ENCODE data around the gene IGFBP3.
A peak's percentile ranks its signal among the peaks of the same experiment; 100 is the strongest.
"Not testable (repeated sequence)": the region's sequence is repeated elsewhere in the genome, so short reads cannot be mapped to it uniquely, and the experiment has no call there.

Gene IGFBP3, protein sequence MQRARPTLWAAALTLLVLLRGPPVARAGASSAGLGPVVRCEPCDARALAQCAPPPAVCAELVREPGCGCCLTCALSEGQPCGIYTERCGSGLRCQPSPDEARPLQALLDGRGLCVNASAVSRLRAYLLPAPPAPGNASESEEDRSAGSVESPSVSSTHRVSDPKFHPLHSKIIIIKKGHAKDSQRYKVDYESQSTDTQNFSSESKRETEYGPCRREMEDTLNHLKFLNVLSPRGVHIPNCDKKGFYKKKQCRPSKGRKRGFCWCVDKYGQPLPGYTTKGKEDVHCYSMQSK

DNA sequence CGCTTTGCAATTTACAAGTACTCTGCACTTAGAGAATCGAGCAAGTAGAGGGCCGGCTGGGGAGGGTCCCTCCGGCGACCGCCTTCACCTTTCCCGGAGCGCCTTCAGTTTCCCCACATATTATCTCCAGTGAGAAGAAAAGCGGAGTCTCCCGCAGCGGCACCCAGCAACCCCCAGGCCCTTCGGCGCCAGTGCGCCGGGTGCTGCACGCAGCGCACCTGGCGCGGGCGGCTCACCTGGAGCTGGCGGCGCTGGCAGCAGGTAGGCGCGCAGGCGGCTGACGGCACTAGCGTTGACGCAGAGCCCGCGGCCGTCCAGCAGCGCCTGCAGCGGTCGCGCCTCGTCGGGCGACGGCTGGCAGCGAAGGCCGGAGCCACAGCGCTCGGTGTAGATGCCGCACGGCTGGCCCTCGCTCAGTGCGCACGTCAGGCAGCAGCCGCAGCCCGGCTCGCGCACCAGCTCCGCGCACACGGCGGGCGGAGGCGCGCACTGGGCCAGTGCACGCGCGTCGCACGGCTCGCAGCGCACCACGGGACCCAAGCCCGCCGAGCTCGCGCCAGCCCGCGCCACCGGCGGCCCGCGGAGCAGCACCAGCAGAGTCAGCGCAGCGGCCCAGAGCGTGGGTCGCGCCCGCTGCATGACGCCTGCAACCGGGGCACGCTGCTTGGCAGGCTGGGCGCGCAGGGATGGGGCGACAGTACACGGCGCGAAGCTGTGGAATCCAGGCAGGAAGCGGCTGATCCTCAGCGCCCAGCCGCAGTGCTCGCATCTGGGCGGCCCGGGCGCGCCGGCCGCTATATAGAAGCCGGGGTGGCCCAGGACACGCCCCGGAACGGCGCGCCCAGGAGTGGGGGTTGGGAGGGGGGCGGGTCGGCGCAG lies at the start of gene IGFBP3:
TSS of gene IGFBP3 (minus strand) at position 771 of the 879 bp plus-strand sequence. CDS start at position 639, 132 bp downstream.
- peak; percentile 47 for DNase-seq (ENCODE audit: low spot score)

DNA sequence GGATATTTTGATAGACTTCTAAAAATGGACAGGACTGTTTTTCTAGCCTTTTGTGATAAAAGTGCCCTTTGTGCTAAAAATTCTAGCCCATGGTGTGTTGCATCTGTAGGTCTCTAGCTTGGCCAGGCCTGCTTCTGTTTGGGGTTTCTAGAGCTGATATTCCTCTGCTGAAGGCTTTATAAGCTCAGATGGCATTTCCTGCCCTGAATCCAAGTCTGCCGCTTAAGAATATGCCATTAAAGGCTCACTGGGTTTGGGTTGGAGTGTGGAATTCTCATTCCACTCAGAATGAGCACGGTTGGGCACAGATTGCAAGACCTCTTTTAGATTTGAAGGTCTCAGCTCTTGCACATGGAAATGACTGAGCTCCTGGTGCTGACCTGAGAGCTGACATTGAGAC lies 49.4 kb upstream of the IGFBP3 start:
- no peak for DNase-seq (ENCODE audit: low spot score)

DNA sequence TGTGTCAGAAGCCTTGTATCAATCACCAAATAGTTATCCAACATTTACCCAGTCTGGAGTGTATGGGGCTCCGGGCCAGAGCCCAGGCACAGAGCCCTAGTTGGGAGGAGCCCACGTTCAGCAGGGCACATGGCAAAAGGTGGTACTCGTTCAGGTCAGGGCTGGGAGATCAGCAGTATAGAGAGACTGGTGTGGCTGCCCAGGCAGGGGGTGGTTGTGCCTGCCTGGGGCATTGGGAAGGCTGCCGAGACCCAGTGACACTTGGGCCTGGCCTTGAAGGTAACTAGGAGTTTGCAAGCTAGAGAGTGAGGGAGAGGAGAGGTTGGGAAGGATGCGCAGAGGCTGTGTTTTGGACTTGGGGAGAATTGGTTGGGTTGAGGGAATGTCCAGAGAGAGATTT lies 48.9 kb upstream of the IGFBP3 start:
- no peak for DNase-seq (ENCODE audit: low spot score)

DNA sequence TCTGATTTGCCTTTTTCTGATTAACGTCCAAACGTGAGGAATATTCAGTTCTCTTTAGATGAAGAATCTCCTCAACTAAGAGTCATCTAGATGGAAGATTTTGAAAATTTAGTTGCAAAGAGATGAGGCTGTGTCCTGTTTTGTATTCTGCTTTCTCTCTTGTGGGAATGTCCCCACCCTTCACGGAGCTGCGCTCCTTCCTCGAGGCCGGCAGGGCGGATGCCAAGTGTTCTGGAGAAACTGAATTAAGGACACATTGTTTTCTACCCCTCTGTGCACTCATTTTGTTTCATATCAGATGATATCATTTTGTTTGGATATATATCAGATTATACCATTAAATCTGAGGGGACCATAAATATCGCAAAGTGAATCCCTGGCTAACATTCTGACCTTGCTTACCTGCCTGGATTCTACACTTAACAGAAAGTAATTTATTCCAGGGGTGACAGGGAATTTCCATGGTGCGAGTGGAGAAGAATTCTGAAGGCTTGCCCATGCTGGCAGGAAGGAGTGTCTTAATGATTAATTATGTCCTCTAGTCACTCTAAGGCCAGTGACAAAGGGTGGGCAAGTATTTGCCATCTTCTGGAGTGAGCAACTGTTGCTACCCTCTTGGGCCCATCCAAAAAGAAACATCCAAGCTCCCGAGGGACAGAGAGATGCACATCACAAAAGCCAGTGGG lies 47.9 kb upstream of the IGFBP3 start:
- DNase-seq (ENCODE audit: low spot score), result no peak

DNA sequence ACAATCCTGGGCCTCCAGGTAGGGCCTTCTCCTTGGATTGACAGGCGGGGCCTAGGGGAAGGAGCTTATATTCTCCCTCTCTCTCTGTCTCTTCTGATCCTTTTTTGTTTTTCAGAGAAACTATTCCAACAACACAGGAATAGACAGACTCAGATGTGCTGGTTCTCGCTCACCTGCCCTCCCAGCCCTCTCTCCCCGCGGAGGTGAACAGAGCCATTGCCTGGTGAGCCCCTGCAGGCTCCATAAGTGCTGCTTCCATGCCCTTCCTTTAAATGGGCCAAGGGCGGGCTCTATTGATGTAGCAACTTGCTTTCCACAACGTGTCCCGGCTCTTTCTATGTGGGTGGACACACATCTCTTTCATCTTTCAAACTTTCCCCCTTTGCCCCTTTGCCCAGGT lies 47.2 kb upstream of the IGFBP3 start:
- DNase-seq (ENCODE audit: low spot score), result no peak

DNA sequence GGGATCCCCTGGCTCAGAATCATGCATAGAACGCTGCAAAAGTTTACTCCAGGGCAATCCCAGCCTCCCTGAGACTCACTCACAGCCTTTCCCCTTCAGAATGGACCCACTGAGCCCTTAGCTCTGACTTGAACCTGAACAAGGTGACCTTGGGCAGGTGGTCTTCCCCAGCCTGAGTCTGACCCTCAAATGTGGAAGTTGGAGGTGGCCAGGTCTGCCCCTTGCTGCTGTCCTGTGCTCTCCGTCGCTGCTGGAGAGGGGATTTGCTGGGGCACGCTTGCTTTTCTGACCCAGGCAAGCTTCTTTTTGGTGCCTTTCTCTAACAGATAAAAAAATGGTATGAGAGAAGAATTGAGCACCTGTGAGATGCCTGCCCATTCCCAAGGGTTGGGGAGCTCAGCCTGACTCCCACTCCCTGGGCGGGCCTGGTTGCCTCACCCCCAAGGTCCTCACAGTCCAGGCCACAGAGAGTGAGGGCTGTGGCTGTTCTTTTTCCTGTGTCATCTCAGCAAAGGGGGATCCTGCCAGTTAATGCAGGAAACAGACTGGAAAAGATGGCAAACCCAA lies 46.6 kb upstream of the IGFBP3 start:
- no peak for DNase-seq (ENCODE audit: low spot score)

DNA sequence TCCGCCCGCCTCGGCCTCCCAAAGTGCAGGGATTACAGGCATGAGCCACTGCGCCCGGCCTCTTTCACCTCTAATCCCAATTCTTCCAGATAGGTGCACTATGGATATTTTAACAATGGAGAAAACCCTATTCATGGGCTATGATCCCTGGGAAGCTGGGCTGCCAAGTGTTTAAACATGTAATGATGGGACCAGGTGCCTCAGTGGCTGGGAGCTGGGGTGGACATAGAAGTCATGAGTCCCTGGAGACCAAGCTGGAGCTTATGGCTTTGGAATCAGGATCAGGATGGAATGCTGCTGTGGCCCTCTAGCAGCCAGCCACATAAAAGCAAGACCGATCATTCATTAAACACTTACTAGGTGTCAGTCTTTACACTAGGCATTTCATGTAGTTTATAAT lies 41.8 kb upstream of the IGFBP3 start:
- DNase-seq (ENCODE audit: low spot score), result no peak

DNA sequence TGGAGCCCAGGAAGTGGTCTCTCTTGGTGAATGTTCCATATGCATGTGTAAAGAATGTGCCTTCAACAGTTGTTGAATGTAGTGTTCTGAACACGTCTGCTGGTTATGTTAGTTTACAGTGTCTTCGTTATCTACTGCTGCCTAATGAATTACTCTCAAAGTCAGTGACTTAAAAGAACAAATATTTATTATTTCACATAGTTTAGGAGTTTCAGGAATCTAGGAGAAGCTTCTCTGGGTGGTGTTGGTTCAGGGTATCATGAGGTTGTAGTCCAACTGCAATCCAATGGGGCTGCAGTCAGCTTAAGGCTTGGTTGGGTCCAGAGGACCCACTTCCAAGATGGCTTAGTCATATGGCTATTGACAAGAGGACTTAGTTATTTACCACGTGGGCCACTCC lies 36.6 kb upstream of the IGFBP3 start:
- DNase-seq (ENCODE audit: low spot score), result no peak

DNA sequence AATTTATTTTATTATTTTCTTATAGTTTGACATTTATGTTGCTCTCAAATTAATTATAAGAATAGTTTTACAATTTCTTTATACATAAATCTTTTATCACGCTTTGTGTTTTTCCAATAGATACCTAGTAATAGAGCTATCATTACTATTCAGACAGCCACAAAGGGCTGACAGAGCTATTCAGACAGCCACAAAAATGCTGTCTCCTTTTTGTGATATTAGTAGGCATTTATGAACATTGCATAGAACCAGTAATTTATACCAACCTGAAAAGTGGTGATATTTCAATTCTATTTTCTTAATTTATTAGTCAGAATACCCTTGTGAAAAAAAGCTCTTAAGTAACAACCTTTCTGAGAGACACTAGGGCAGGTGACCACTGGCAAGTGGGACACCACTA lies 34.2 kb upstream of the IGFBP3 start:
- no peak for DNase-seq (ENCODE audit: low spot score)

DNA sequence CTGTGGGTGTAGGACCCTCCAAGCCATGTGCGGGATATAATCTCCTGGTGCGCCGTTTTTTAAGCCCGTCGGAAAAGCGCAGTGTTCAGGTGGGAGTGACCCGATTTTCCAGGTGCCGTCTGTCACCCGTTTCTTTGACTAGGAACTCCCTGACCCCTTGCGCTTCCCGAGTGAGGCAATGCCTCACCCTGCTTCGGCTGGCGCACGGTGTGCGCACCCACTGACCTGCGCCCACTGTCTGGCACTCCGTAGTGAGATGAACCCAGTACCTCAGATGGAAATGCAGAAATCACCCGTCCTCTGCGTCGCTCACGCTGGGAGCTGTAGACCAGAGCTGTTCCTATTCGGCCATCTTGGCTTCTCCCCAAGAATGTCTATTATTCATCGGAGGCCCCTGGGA lies 32.0 kb upstream of the IGFBP3 start:
- not testable (repeated sequence) for DNase-seq (ENCODE audit: low spot score)

DNA sequence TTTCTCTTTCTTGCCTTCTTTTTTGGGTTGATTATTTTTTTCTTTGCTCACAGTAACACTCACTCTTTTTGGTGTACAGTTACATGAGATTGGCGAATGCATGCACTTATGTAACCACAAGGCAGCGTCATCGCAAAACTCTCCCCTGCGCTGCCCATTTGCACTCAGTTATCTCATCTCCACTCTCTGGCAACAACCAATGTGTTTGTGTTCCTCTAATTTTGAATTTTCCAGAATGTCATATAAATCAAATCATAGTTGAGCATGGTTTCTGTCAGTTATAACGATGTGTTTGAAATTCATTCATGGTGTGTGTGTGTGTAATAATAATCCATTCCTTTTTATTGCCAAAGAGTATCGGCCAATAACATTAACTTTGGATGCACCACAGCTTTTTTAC lies 23.0 kb upstream of the IGFBP3 start:
- DNase-seq (ENCODE audit: low spot score), result no peak

DNA sequence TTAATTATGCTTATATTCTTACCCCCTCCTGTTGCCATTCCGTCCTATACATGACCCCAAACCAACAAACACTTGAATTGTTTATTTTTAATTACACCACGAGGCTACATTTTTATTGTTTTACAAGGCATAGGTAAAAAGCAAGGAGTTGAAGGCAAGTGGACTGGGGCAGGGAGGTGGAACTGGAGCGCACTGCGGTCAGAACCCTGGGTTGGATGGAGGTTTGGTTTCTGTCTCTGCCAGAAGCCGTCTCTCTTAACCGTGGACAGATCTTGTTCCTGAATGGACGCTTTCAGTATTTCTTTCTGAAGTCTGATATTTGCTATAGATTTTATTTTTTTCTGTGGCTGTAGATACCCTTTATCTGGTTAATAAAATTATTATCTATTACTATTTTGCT lies 19.9 kb upstream of the IGFBP3 start:
- no peak for DNase-seq (ENCODE audit: low spot score)

DNA sequence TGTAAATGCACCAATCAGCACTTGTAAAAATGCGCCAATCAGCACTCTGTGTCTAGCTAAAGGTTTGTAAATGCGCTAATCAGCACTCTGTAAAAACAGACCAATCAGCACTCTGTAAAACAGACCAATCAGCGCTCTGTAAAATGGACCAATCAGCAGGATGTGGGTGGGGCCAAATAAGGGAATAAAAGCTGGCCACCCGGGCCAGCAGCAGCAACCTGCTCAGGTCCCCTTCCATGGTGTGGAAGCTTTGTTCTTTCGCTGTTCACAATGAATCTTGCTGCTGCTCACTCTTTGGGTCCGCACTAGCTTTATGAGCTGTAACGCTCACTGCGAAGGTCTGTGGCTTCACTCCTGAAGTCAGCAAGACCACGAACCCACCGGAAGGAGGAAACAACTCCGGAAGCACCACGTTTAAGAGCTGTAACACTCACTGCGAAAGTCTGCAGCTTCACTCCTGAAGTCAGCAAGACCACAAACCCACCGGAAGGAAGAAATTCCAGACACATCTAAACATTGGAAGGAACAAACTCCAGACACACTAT lies 19.2 kb upstream of the IGFBP3 start:
- not testable (repeated sequence) for DNase-seq (ENCODE audit: low spot score)

DNA sequence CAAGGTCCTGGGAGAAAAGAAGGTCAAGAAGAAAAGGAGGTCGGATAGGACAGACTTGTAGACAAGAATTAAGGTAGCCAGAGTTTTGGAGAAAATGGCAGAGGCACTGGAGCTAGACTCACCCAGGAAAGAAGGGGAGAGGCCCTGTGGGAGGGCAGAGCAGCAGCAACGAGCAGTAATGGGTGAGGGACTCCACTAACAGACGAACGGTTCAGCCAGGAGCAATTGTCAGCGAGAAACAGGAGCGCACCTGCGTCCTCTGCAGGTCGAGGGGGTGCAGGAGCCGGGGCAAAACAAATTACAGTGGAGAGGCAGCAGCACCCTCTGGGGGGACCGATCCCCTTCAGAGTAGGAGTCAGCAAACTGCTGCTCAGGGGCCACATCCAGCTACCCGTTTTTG lies 18.5 kb upstream of the IGFBP3 start:
- no peak for DNase-seq (ENCODE audit: low spot score)

DNA sequence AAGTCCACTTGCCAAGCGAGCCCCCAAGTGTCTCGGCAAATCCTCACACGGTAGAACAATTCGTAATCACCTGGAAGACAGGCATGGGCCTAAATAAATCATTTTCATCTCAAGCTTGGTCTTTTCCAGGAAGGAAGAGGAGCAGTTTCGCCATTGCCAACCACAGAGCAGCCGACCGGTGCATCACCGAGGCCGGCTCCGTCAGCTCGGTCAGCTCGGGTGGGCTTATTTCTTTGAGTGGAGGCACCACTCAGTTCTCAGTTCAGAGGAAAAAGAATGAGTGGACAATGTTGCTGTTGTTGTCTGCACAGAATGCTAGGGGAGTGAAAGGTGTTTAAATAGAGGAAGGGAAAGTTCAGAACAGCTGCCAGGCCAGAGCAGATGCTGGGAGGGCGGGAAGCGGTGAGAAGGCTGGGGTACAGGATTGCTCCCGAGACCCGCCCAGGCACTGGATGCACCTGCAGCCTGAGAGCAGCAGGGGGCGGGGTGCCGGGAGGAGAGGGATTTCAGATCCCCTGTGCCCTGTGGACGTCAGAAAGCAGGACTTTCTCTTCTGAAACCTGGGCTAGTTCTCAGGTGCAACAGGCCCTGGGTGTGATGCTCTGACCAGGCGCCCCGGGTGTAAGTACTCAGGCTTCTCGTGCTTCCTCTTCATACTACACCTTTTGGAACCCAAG lies 17.7 kb upstream of the IGFBP3 start:
- no peak for DNase-seq (ENCODE audit: low spot score)

DNA sequence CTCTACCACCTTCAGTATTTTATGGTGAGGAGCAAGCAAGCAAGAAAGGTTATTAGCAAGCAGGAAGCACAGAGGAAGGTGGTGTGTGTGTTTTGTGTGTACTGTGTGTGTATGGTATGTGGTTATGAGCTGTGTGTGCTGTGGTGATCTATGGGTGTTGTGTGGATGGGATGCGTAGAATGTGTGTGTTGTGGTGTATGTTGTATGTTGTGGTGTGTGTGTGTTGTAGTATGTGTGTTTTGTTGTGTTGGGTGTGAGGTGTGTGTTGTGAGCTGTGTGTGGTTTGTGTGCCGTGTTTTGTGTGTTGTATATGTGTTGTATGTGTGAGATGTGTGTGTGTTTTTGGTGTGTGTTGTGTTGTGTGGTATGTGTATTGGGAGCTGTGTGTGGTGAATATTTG lies 16.8 kb upstream of the IGFBP3 start:
- DNase-seq (ENCODE audit: low spot score), result no peak

DNA sequence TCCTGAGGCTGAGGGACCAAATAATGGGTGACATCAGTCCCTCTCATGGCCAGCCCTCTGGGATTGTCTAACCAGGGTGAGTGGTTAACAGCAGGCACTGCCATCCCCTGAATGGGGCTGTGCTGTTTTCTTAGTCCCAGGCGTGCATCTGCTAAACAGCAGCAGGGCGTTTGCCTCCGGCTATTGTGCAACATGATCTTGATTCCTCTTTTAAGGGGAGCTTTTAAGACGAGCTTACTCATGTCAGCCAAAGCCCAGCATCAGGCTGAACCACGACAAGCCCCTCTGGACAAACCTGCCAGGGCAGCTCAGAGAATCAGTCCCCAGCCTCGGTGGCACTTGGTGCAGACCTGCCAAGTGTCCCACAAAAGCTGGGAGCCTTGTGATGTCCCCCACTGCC lies 16.2 kb upstream of the IGFBP3 start:
- no peak for DNase-seq (ENCODE audit: low spot score)

DNA sequence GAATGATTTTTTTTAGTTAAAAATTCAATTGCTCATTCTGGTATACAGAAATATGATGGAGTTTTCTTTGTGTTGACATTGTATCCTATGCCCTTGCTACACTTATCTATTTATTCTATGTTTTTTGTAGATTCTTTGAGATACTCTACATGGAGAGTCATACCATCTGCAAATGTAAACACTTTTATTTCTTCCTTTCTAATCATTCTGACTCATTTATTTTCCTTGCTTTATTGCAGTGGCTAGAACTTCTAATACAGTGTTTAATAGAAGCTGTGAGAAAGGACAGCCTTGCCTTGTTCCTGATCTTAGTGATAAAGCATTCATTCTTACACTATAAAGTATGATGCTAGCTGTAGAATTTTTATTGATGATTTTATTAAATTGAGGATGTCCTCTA lies 9.9 kb upstream of the IGFBP3 start:
- DNase-seq (ENCODE audit: low spot score), result no peak

DNA sequence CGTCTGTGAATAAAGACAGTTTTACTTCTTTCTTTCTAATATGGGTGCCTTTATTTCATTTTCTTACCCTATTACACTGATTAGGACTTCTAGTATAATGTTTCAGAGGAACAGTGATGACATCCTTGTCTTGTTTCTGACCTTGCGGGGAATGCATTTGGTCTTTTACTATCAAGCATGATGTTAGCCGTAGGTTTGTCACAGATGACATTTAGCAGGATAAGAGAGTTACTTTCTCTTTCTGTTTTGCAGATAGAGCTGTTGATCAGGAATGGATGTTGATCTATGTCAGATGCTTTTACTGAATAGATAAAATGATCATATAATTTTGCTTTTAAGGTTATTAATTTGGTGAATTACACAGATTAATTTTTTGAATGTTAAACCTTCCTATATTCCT lies 6.6 kb upstream of the IGFBP3 start:
- DNase-seq (ENCODE audit: low spot score), result no peak

DNA sequence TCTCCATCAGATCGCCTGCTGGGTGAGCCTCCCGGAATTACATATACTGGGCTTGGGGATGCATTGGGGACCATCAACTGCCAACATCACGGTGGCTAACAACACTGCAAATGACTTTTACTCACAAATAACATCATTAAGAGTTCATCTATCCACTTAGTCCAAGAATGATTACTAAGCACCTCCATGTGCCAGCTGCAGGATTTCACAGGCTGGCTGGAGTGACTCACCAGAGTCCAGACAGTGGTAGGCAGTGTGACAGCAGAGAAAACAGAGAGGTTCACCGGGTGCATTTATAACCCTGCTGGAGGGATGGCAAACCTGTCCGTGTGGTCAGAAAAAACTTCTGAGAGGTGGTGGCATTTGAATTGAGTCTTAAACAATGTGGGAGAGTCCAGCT lies 3.2 kb upstream of the IGFBP3 start:
- peak; percentile 59 for DNase-seq (ENCODE audit: low spot score)

DNA sequence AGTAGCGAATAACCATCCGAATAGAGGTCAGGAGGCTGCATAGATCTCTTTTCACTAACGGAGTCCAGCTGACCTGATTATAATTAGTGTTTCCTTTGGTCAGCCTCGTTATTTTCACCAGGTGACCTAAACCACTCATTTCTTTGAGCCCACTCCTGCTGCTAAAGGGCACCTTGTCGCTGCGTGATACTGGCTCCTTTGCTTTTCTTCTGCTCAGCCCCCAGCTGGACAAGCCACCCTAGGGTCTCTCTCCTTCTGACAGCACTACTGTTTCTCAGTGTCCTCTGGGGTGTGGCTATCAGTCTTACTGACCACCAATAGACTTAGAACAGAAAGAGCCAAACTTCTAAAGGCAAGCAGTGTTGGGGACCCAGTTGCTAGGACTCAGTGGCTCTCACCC lies 2.7 kb upstream of the IGFBP3 start:
- no peak for DNase-seq (ENCODE audit: low spot score)

DNA sequence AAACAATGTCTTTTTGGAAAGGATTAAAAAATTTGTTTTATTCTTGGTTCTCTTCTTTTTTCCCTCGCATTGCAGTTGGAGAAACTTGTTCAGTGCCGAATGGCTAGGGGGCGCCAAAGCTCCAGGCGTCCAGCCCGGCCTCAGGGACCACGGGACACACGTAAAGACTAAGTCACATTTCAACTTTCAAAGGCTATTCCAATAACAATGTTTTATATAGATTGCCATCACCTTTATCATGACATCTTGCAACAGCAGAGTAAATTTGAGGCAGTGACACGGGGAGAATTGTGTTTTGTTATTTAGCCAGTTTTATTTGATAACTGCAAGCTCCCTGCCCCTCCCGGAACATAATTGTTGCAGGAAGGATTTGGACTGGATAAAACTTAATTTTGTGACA lies 2.2 kb upstream of the IGFBP3 start:
- DNase-seq (ENCODE audit: low spot score), result peak; percentile 81
